Upper lobe of right lung (tissue), 1 donor: ENCODE data around the gene C6. TPM values are rescaled to one million over a fixed set of nuclear protein-coding genes. Genes with fewer than 3 reads are reported as not detected.

Source experiments
- ATAC-seq: fragments of 200-7000 bp; cut with Tn5 transposase; one replicate; pipeline ENCODE4 v1.9.1; 2020; ENCODE audit warnings: mild to moderate bottlenecking, moderate library complexity
- DNase-seq: peaks from one replicate; pipeline ENCODE4 v3.0.0-alpha.2; 2020
- H3K27ac ChIP-seq: fragments of 200-600 bp; one replicate; pipeline ENCODE4 v1.8.0; 2022
- H3K27me3 ChIP-seq: fragments of 200-600 bp; one replicate; pipeline ENCODE4 v1.8.0; 2022; ENCODE audit warnings: mild to moderate bottlenecking
- H3K36me3 ChIP-seq: fragments of 200-600 bp; one replicate; pipeline ENCODE4 v1.8.0; 2022
- H3K4me1 ChIP-seq: fragments of 200-600 bp; one replicate; pipeline ENCODE4 v1.8.0; 2022
- H3K4me3 ChIP-seq: fragments of 200-600 bp; one replicate; pipeline ENCODE4 v1.8.0; 2022; ENCODE audit warnings: mild to moderate bottlenecking
- H3K9me3 ChIP-seq: fragments of 200-600 bp; one replicate; pipeline ENCODE4 v1.8.0; 2022
- intact Hi-C: fragments of 100-400 bp; cut with DNase I; formaldehyde crosslinking; loops from one replicate; pipeline ENCODE4 v1.11.0; 2022
- long read RNA-seq: library from polyadenylated mRNA; unstranded; transcript quantifications from one replicate; pipeline ENCODE4 v2.0.0, GENCODE V29; 2021
- total RNA-seq: library from RNA; stranded (reverse); fragmentation: NEBNext Ultra II Directional; extraction: Animal tissue kit (Norgen Biotek cat#: 25700); gene quantifications from one replicate; pipeline ENCODE4 v1.2.1, GENCODE V29; 2021
- TF ChIP-seq, protein P1 (sequence below): fragments of 200-600 bp; IDR thresholded peaks from one replicate; pipeline ENCODE4 v1.8.0; 2022; ENCODE audit warnings: antibody characterized with exemption
- donor health status: DM: no; HTN: yes; CAD: no; lungs with severe emphysema.

The C6 gene
- total RNA-seq = 0.69 TPM
- long read RNA-seq = 0 reads

DNA sequence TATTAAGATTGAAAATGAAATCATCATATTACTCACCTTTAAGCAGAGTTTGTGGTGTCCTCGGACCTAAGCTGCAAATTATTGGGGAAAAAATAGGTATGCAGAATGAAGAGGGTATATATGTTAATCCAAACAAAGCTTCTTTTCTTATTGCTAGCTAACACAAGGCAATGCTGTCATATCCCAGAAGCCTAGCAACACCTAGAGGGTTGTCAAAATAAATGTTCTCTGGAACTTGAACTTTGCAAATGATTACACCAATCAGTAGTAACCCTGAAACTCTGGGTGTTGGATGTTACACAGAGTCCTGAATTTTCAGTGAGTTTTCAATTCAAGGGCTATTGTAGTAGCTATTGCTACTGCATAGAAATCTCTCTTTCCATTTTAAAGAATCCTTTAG, at the start of gene C6:
TSS of gene C6 (minus strand) at position 193 of the 400 bp plus-strand sequence. CDS start 10,302 bp downstream, outside the sequence.
- TF ChIP-seq, protein P1, sequence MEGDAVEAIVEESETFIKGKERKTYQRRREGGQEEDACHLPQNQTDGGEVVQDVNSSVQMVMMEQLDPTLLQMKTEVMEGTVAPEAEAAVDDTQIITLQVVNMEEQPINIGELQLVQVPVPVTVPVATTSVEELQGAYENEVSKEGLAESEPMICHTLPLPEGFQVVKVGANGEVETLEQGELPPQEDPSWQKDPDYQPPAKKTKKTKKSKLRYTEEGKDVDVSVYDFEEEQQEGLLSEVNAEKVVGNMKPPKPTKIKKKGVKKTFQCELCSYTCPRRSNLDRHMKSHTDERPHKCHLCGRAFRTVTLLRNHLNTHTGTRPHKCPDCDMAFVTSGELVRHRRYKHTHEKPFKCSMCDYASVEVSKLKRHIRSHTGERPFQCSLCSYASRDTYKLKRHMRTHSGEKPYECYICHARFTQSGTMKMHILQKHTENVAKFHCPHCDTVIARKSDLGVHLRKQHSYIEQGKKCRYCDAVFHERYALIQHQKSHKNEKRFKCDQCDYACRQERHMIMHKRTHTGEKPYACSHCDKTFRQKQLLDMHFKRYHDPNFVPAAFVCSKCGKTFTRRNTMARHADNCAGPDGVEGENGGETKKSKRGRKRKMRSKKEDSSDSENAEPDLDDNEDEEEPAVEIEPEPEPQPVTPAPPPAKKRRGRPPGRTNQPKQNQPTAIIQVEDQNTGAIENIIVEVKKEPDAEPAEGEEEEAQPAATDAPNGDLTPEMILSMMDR = no peak
- DNase-seq = no peak

DNA sequence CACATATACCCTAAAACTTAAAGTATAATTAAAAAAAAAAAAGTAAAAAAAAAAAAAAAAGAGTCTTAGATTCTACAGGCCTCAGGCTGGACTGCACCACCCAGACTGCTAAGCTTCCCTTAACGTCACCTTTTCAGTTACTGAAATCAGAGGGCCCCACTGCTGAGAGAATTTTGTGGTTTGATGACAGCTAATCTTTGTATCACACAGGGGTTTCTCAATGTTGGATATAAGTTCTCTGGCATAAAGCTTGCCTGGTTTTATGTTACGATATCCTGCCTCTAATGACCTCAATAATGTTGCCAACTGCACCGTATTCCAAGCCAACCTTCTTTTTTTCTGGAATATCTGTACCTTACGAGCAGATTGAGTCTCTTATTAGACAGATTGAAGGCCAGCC, 43.1 kb upstream of the C6 start:
- Histone ChIP-seq H3K4me3 (no peak overlapping the region), H3K27ac (no peak overlapping the region), H3K9me3 (no peaks in the 10 kb centered on the region), H3K4me1 (no peaks in the 10 kb centered on the region), H3K27me3 (no peaks in the 10 kb centered on the region), H3K36me3 (no peaks in the 10 kb centered on the region)
- ATAC-seq = no peak
- DNase-seq = no peak
- TF ChIP-seq, protein P1 = no peak
- intact Hi-C loops = no loop called here

More for the DNA sequence above, at the start of gene C6:
- no peak within 1 kb of the TSS for H3K4me3 ChIP-seq
- H3K27ac ChIP-seq = no peak within 1 kb of the TSS
- ATAC-seq = no peak
- intact Hi-C loops = no loop called here
- no peaks in the 10 kb centered on the region for H3K9me3 ChIP-seq
- no peaks in the 10 kb centered on the region for H3K27me3 ChIP-seq
- H3K4me1 ChIP-seq = no peaks in the 10 kb centered on the region
- H3K36me3 ChIP-seq = no peaks in the 10 kb centered on the region

DNA sequence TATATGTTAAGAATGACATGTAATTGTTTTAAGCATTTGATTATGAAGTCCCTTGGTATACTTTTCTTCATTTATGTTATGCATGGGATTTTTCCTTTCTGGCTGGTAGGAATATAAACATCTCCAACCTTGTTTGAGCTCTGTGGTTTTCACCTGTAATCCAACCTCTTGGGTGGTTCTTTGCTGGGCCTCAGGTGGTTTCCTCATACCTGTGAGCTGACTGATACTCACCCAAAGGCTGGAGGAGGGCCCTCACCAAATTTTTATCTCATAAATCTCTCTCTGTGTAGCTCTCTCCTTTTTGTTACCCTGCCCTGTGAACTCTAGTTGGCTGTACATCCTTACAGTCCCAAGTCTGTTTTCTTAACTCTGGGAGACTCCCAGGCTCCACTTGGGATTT, 39.8 kb upstream of the C6 start:
- DNase-seq (no peak), ATAC-seq (no peak)
- Histone ChIP-seq H3K36me3 (no peaks in the 10 kb centered on the region), H3K27ac (no peak overlapping the region), H3K4me3 (no peak overlapping the region), H3K27me3 (no peaks in the 10 kb centered on the region), H3K9me3 (no peaks in the 10 kb centered on the region), H3K4me1 (no peaks in the 10 kb centered on the region)
- TF ChIP-seq, protein P1 = no peak
- intact Hi-C loops = no loop called here

DNA sequence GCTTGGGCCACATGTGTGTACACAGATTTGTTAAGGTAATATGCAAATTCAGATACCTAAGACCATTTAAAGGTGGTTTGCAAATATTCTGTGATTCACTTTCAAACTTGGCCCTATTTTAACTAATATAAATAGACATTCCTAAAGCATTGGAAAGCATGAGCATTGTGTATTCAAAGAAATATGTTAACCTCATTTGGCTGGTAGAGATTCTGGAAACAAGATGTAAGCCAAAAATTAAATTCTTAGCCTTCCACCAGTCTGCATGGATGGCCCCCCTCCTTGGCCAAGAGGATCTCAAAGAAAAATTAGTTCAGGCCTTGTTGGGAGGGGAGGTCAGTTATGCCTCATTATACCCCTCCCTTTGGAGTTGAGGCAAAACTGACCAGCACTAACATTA, 38.7 kb upstream of the C6 start:
- DNase-seq (no peak), ATAC-seq (no peak)
- no peaks in the 10 kb centered on the region for H3K4me1 ChIP-seq
- no peaks in the 10 kb centered on the region for H3K9me3 ChIP-seq
- H3K36me3 ChIP-seq = no peaks in the 10 kb centered on the region
- H3K4me3 ChIP-seq = no peak overlapping the region
- no peak overlapping the region for H3K27ac ChIP-seq
- no peaks in the 10 kb centered on the region for H3K27me3 ChIP-seq
- TF ChIP-seq, protein P1 = no peak
- intact Hi-C loops = no loop called here

DNA sequence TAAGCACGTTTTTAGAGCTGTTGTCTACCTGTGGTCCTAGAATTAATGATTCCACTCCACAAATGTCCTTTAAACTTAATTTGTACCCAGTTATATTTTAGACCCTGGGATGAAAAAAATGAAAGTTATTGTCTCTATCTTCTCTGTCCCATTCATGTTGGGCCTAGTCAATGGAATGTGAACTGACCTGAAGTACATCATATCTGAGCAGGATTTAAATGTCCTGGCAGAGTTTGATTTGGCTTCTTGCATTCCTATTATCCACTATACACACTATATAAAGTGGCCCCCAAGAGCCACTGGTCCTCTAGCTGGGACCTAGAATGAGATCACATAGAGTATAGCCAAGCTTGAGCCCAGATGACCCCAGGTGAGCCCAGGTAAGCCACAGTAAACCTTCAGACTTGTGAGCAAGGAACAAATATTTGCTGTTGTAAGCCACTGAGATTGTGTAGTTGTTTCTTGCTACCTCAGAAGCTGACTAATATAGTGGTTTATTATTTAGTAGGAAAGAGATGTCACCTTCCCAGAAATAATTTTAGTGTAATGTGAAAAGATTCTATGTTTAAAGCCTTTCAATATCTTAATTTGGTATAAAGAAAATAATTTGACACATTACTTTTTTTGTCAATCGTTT, 37.1 kb upstream of the C6 start:
- no peak overlapping the region for H3K4me3 ChIP-seq
- H3K4me1 ChIP-seq = no peaks in the 10 kb centered on the region
- no peaks in the 10 kb centered on the region for H3K36me3 ChIP-seq
- intact Hi-C loops = no loop called here
- no peak for ATAC-seq
- H3K9me3 ChIP-seq = no peaks in the 10 kb centered on the region
- DNase-seq = no peak
- no peak overlapping the region for H3K27ac ChIP-seq
- no peaks in the 10 kb centered on the region for H3K27me3 ChIP-seq
- TF ChIP-seq, protein P1 = no peak

DNA sequence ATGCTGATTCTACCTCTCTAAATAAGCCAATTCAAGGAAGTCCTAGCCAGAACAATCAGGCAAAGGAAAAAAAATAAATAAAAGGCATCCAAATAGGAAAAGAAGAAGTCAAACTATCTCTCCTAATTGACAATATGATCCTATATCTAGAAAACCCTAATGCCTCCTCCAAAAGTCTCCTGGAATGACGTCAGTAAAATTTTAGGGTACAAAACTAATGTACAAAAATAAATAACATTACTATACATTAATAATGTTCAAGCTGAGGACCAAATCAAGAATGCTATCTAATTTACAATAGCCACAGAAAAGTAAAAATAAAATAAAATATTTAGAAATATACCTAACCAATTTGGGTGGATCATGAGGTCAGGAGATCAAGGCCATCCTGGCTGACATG, 33.8 kb upstream of the C6 start:
- TF ChIP-seq, protein P1 = no peak
- H3K27ac ChIP-seq = no peak overlapping the region
- H3K9me3 ChIP-seq = no peaks in the 10 kb centered on the region
- H3K27me3 ChIP-seq = no peaks in the 10 kb centered on the region
- H3K36me3 ChIP-seq = no peaks in the 10 kb centered on the region
- H3K4me3 ChIP-seq = no peak overlapping the region
- ATAC-seq (no peak), DNase-seq (no peak)
- intact Hi-C loops = no loop called here
- no peaks in the 10 kb centered on the region for H3K4me1 ChIP-seq
